Caco-2 (cell line): ENCODE results near the gene TTC24. TPM values are rescaled to one million over a fixed set of nuclear protein-coding genes. Genes with fewer than 3 reads are reported as not detected.

Source experiments
- BruUV-seq: library from RNA; stranded (reverse); fragments of 400-500 nt; replicated peaks from 2 replicates; lab custom pipeline; 2021; lab: Mats Ljungman, UMichigan
- CTCF ChIA-PET: fragments of 300-600 bp; sonication (Branson Sonifier 250); formaldehyde crosslinking; loops from one replicate; lab custom pipeline; 2022; ENCODE audit warnings: antibody characterized with exemption; lab: Charles Lee
- POLR2A ChIA-PET: fragments of 300-600 bp; sonication (Branson Sonifier 250); formaldehyde crosslinking; loops from one replicate; lab custom pipeline; 2022; ENCODE audit warnings: antibody characterized with exemption; lab: Charles Lee
- DNase-seq, 2 experiments: peaks; one replicate each; pipeline versions ENCODE4 v3.0.0 to v3.0.0-alpha.2; 2020 to 2022
- H3K27me3 ChIP-seq: replicated peaks from 2 replicates; pipeline ENCODE4 v1.6.0; 2011; ENCODE audit warnings: low read length; ENCODE audit not compliant: control insufficient read depth, insufficient read depth
- H3K36me3 ChIP-seq: 2 replicates; pipeline ENCODE4 v1.5.1; 2011; ENCODE audit warnings: low read length; ENCODE audit not compliant: control insufficient read depth, insufficient read depth
- H3K4me1 ChIP-seq: fragments of 250-450 bp; sonication (Bioruptor Pico); 2 replicates; pipeline ENCODE4 v1.5.1; 2020; ENCODE audit warnings: mild to moderate bottlenecking
- H3K4me3 ChIP-seq: 2 replicates; pipeline ENCODE4 v1.5.1; 2011; ENCODE audit warnings: low read depth, mild to moderate bottlenecking, control low read depth, low read length
- H3K9me3 ChIP-seq: fragments of 250-450 bp; sonication (Bioruptor Pico); 2 replicates; pipeline ENCODE4 v1.5.1; 2020; ENCODE audit warnings: mild to moderate bottlenecking, moderate library complexity
- H3K27ac Mint-ChIP-seq: one replicate; pipeline ENCODE4 v1.8.0; 2022; ENCODE audit warnings: mixed read lengths; ENCODE audit not compliant: unreplicated experiment
- H3K27me3 Mint-ChIP-seq: one replicate; pipeline ENCODE4 v1.8.0; 2022; ENCODE audit warnings: mixed read lengths; ENCODE audit not compliant: insufficient read depth, unreplicated experiment
- H3K36me3 Mint-ChIP-seq: one replicate; pipeline ENCODE4 v1.8.0; 2022; ENCODE audit warnings: mild to moderate bottlenecking, mixed read lengths; ENCODE audit not compliant: insufficient read depth, unreplicated experiment
- H3K4me1 Mint-ChIP-seq: one replicate; pipeline ENCODE4 v1.8.0; 2022; ENCODE audit warnings: low read depth, mixed read lengths; ENCODE audit not compliant: unreplicated experiment
- H3K4me3 Mint-ChIP-seq: one replicate; pipeline ENCODE4 v1.8.0; 2022; ENCODE audit warnings: mild to moderate bottlenecking, moderate library complexity, mixed read lengths; ENCODE audit not compliant: unreplicated experiment
- H3K9me3 Mint-ChIP-seq: one replicate; pipeline ENCODE4 v1.8.0; 2022; ENCODE audit warnings: mixed read lengths; ENCODE audit not compliant: unreplicated experiment
- CTCF ChIP-seq, 2 experiments: fragments of 200-600 bp in 1 of 2; IDR thresholded peaks; 1 replicate in 1 of 2; 2 replicates in 1 of 2; pipeline versions ENCODE4 v1.5.1 to v1.8.0; 2011 to 2022; ENCODE audit warnings: antibody characterized with exemption in 1 of 2, control low read depth in 1 of 2, inconsistent platforms in 1 of 2, low read depth in 1 of 2, low read length in 1 of 2, mild to moderate bottlenecking in 1 of 2, moderate library complexity in 1 of 2; ENCODE audit not compliant: insufficient read depth in 1 of 2, severe bottlenecking in 1 of 2, unreplicated experiment in 1 of 2
- intact Hi-C: fragments of 100-400 bp; cut with micrococcal nuclease; formaldehyde crosslinking; loops from one replicate; pipeline ENCODE4 v1.10.0; 2022; ENCODE audit not compliant: unreplicated experiment
- total RNA-seq: library from RNA; stranded (reverse); gene quantifications from 2 replicates; pipeline ENCODE4 v1.2.3, GENCODE V29; 2022

TTC24 gene
- total RNA-seq, 1 experiment from 2014 or later: not detected

GRCh38 chr1:156553860-156554485 is 25.6 kb upstream of the TTC24 start:
- Mint-ChIP-seq H3K27me3 (no peaks in the 10 kb centered on the region), H3K36me3 (peaks cover 35% of the 10 kb centered on the region), H3K4me1 (peaks cover under 1% of the 10 kb centered on the region), H3K4me3 (no peak overlapping the region), H3K9me3 (no peaks in the 10 kb centered on the region), H3K27ac (no peak overlapping the region)
- DNase-seq: no peak
- BruUV-seq: no TSS peak
- ChIA-PET CTCF (no interaction called here), POLR2A (no interaction called here)
- intact Hi-C loops: no loop called here
- no peaks in the 10 kb centered on the region for H3K27me3 ChIP-seq
- no peak for TF ChIP-seq CTCF (IDR thresholded peaks at IDR 0.05; ENCODE audit: insufficient read depth in 1 of 2, low read depth in 1 of 2, low read length in 1 of 2, severe bottlenecking in 1 of 2, unreplicated experiment in 1 of 2)
- no peak overlapping the region for H3K4me3 ChIP-seq
- H3K4me1 ChIP-seq: no peaks in the 10 kb centered on the region
- no peaks in the 10 kb centered on the region; the same call in 1 of the 2 replicates for H3K36me3 ChIP-seq
- no peaks in the 10 kb centered on the region for H3K9me3 ChIP-seq

- intact Hi-C loops: no loop called here
- BruUV-seq: no TSS peak
- H3K36me3 Mint-ChIP-seq: peaks cover 39% of the 10 kb centered on the region
- no peak for DNase-seq
- peaks cover 10% of the 10 kb centered on the region for H3K4me1 Mint-ChIP-seq
- H3K27ac Mint-ChIP-seq: no peak overlapping the region
- CTCF ChIA-PET: no interaction called here
- POLR2A ChIA-PET: no interaction called here
- Histone ChIP-seq H3K27me3 (no peaks in the 10 kb centered on the region), H3K36me3 (no peaks in the 10 kb centered on the region), H3K9me3 (no peaks in the 10 kb centered on the region), H3K4me1 (peaks cover 8% of the 10 kb centered on the region), H3K4me3 (no peak overlapping the region)
- H3K9me3 Mint-ChIP-seq: no peaks in the 10 kb centered on the region
- H3K4me3 Mint-ChIP-seq: no peak overlapping the region
- TF ChIP-seq CTCF (IDR thresholded peaks at IDR 0.05; ENCODE audit: insufficient read depth in 1 of 2, low read depth in 1 of 2, low read length in 1 of 2, severe bottlenecking in 1 of 2, unreplicated experiment in 1 of 2): no peak
- H3K27me3 Mint-ChIP-seq: no peaks in the 10 kb centered on the region
Observed at GRCh38 chr1:156554971-156555370, 24.6 kb upstream of the TTC24 start.

- no peaks in the 10 kb centered on the region for H3K9me3 Mint-ChIP-seq
- H3K27me3 Mint-ChIP-seq: no peaks in the 10 kb centered on the region
- peaks cover 13% of the 10 kb centered on the region for H3K4me1 Mint-ChIP-seq
- no TSS peak for BruUV-seq
- no peaks in the 10 kb centered on the region for H3K36me3 ChIP-seq
- H3K36me3 Mint-ChIP-seq: peaks cover 34% of the 10 kb centered on the region
- no peak overlapping the region for H3K4me3 ChIP-seq
- no peaks in the 10 kb centered on the region for H3K27me3 ChIP-seq
- ChIA-PET POLR2A (no interaction called here), CTCF (interaction anchor here (0.6 kb wide), 1 partner anchor 55 kb away, joined by 3 read pairs; the partner anchor contains the start of gene MEF2D)
- no peak overlapping the region for H3K27ac Mint-ChIP-seq
- no peak for TF ChIP-seq CTCF (IDR thresholded peaks at IDR 0.05; ENCODE audit: insufficient read depth in 1 of 2, low read depth in 1 of 2, low read length in 1 of 2, severe bottlenecking in 1 of 2, unreplicated experiment in 1 of 2)
- H3K9me3 ChIP-seq: no peaks in the 10 kb centered on the region
- H3K4me3 Mint-ChIP-seq: no peak overlapping the region
- peaks cover 15% of the 10 kb centered on the region for H3K4me1 ChIP-seq
- DNase-seq: no peak
- intact Hi-C loops: no loop called here
Observed at GRCh38 chr1:156555715-156556114, 23.8 kb upstream of the TTC24 start.
